HepG2 (cell line): ENCODE data around the gene ATP7B. TPM values are rescaled to one million over a fixed set of nuclear protein-coding genes. Genes with fewer than 3 reads are reported as not detected.

Experiments used
- CHD2 ChIP-seq: IDR thresholded peaks from 2 replicates; pipeline ENCODE4 v1.6.1; 2011; ENCODE audit warnings: low read depth, low read length, improper control_type of control experiment
- FOSL1 ChIP-seq: sonication (generic); formaldehyde crosslinking; IDR thresholded peaks from 2 replicates; pipeline ENCODE4 v1.9.0; 2021; ENCODE audit warnings: missing genetic modification reagents, borderline replicate concordance
- FOXC1 ChIP-seq: sonication (generic); formaldehyde crosslinking; IDR thresholded peaks from 2 replicates; pipeline ENCODE4 v1.8.0; 2022; ENCODE audit warnings: mild to moderate bottlenecking, missing genetic modification reagents, borderline replicate concordance
- FOXK2 ChIP-seq: fragments of 450-650 bp; IDR thresholded peaks from 2 replicates; pipeline ENCODE4 v1.6.1; 2016
- FOXM1 ChIP-seq: sonication (generic); formaldehyde crosslinking; IDR thresholded peaks from 2 replicates; pipeline ENCODE4 v1.5.0; 2020; ENCODE audit warnings: missing genetic modification reagents
- HOXA5 ChIP-seq: sonication (generic); formaldehyde crosslinking; IDR thresholded peaks from 2 replicates; pipeline ENCODE4 v1.4.0; 2020; ENCODE audit warnings: missing genetic modification reagents
- KDM6A ChIP-seq: IDR thresholded peaks from 2 replicates; pipeline ENCODE4 v1.6.1; 2016; ENCODE audit warnings: low read depth
- KLF9 ChIP-seq: IDR thresholded peaks from 2 replicates; pipeline ENCODE4 v1.6.1; 2016; ENCODE audit warnings: low read depth
- NFATC3 ChIP-seq: sonication (generic); formaldehyde crosslinking; IDR thresholded peaks from 2 replicates; pipeline ENCODE4 v1.5.1; 2020; ENCODE audit warnings: mild to moderate bottlenecking, missing genetic modification reagents
- NFE2 ChIP-seq: sonication (generic); formaldehyde crosslinking; IDR thresholded peaks from 2 replicates; pipeline ENCODE4 v1.4.0; 2020; ENCODE audit warnings: missing genetic modification reagents
- RBM39 ChIP-seq: fragments of 200-400 bp; formaldehyde crosslinking; IDR thresholded peaks from one replicate; pipeline ENCODE4 v1.6.1; 2018; ENCODE audit warnings: antibody characterized with exemption, mild to moderate bottlenecking, low read depth, low read length; ENCODE audit not compliant: poor library complexity, severe bottlenecking
- RFXAP ChIP-seq: sonication (generic); formaldehyde crosslinking; IDR thresholded peaks from 2 replicates; pipeline ENCODE4 v1.4.0; 2020; ENCODE audit warnings: missing genetic modification reagents, borderline replicate concordance
- RORA ChIP-seq: sonication (generic); formaldehyde crosslinking; IDR thresholded peaks from 2 replicates; pipeline ENCODE4 v1.5.0; 2020; ENCODE audit warnings: mild to moderate bottlenecking, missing genetic modification reagents, moderate library complexity
- SRY ChIP-seq: sonication (generic); formaldehyde crosslinking; IDR thresholded peaks from 2 replicates; pipeline ENCODE4 v1.8.0; 2022; ENCODE audit warnings: mild to moderate bottlenecking, missing genetic modification reagents
- STAT5B ChIP-seq: sonication (generic); formaldehyde crosslinking; IDR thresholded peaks from 2 replicates; pipeline ENCODE4 v1.4.0; 2020; ENCODE audit warnings: missing genetic modification reagents
- STAT6 ChIP-seq: sonication (generic); formaldehyde crosslinking; IDR thresholded peaks from 2 replicates; pipeline ENCODE4 v1.4.0; 2020; ENCODE audit warnings: missing genetic modification reagents, mild to moderate bottlenecking, borderline replicate concordance
- SYNCRIP ChIP-seq: fragments of 200-400 bp; formaldehyde crosslinking; IDR thresholded peaks from 2 replicates; pipeline ENCODE4 v1.6.1; 2018; ENCODE audit warnings: mild to moderate bottlenecking, low read depth, low read length; ENCODE audit not compliant: insufficient read depth
- TEAD3 ChIP-seq: optimal IDR thresholded peaks from 2 replicates; pipeline ENCODE3; 2016; ENCODE audit warnings: borderline replicate concordance
- THAP11 ChIP-seq: IDR thresholded peaks from 2 replicates; pipeline ENCODE4 v1.6.1; 2016; ENCODE audit warnings: missing biosample characterization, missing genetic modification reagents
- YEATS4 ChIP-seq: sonication (generic); formaldehyde crosslinking; IDR thresholded peaks from 2 replicates; pipeline ENCODE4 v1.4.0; 2020; ENCODE audit warnings: missing genetic modification reagents, borderline replicate concordance
- ZFP36 ChIP-seq: fragments of 150-350 bp; IDR thresholded peaks from 2 replicates; pipeline ENCODE4 v1.6.1; 2018; ENCODE audit warnings: borderline replicate concordance, low read length, low read depth; ENCODE audit not compliant: partially characterized antibody
- ZNF326 ChIP-seq: sonication (generic); formaldehyde crosslinking; IDR thresholded peaks from 2 replicates; pipeline ENCODE4 v1.4.0; 2020; ENCODE audit warnings: missing genetic modification reagents, borderline replicate concordance
- ZNF337 ChIP-seq: sonication (generic); formaldehyde crosslinking; IDR thresholded peaks from 2 replicates; pipeline ENCODE4 v1.5.1; 2020; ENCODE audit warnings: missing genetic modification reagents, low read depth, mild to moderate bottlenecking, borderline replicate concordance
- ZNF567 ChIP-seq: sonication (generic); formaldehyde crosslinking; IDR thresholded peaks from 2 replicates; pipeline ENCODE4 v1.8.1; 2023; ENCODE audit warnings: mild to moderate bottlenecking, missing genetic modification reagents, borderline replicate concordance
- ZNF766 ChIP-seq: sonication (generic); formaldehyde crosslinking; IDR thresholded peaks from 2 replicates; pipeline ENCODE4 v1.5.0; 2020; ENCODE audit warnings: missing genetic modification reagents, borderline replicate concordance
- ZSCAN30 ChIP-seq: sonication (generic); formaldehyde crosslinking; IDR thresholded peaks from 2 replicates; pipeline ENCODE4 v1.5.0; 2020; ENCODE audit warnings: mild to moderate bottlenecking, missing genetic modification reagents
- polyA plus RNA-seq, 8 experiments: library from polyadenylated mRNA; depleted of rRNA in 3 of 8; stranded (reverse) in 7 of 8; unstranded in 1 of 8; fragments of >200 nt; fragmentation: Illumina TruSeq in 4 of 8; extraction: Trizol in 4 of 8; gene quantifications; 2 replicates each; pipeline versions ENCODE4 v1.2.1 to v1.2.3, GENCODE V29; 2011 to 2016; ENCODE audit warnings: low read depth in 4 of 8, missing spikeins in 1 of 8, mixed read lengths in 1 of 8; ENCODE audit not compliant: insufficient read depth in 1 of 8
- total RNA-seq, 5 experiments: library from RNA; depleted of rRNA; stranded (reverse); fragments of >200 nt; fragmentation: Illumina TruSeq; extraction: Trizol; gene quantifications; 2 replicates each; pipeline ENCODE4 v1.2.3, GENCODE V29; 2016; ENCODE audit warnings: low read depth in 1 of 5
- TF ChIP-seq, protein P1 (sequence below): sonication (generic); formaldehyde crosslinking; IDR thresholded peaks from 2 replicates; pipeline ENCODE4 v1.4.0; 2020; ENCODE audit warnings: missing genetic modification reagents

ATP7B gene
- total and polyA plus RNA-seq, 2 of the 13 experiments (the other 11 are each of a cell fraction or from before 2014, with no cell fraction given): 31.8 to 57.4 TPM

- TF ChIP-seq ZFP36 (no peak), NFE2 (no peak), RBM39 (no peak), KLF9 (CRISPR knock-in tag) (no peak), NFATC3 (CRISPR knock-in tag) (no peak), SRY (peak; percentile 84; the same call in 1 of the 2 replicates), FOSL1 (CRISPR knock-in tag) (no peak), ZNF326 (CRISPR knock-in tag) (no peak), ZNF567 (CRISPR knock-in tag) (peak; percentile 49; the same call in 1 of the 2 replicates), TEAD3 (CRISPR knock-in tag) (peak; percentile 24), HOXA5 (CRISPR knock-in tag) (no peak), ZSCAN30 (CRISPR knock-in tag) (no peak), CHD2 (no peak), SYNCRIP (no peak), FOXM1 (CRISPR knock-in tag) (no peak), ZNF766 (no peak), THAP11 (CRISPR knock-in tag) (no peak), ZNF337 (CRISPR knock-in tag) (no peak), RORA (no peak), YEATS4 (peak; percentile 42; the same call in 1 of the 2 replicates), FOXC1 (CRISPR knock-in tag) (no peak), RFXAP (CRISPR knock-in tag) (no peak), FOXK2 (no peak), STAT6 (CRISPR knock-in tag) (no peak), KDM6A (CRISPR knock-in tag) (peak; percentile 33; the same call in 1 of the 2 replicates), STAT5B (CRISPR knock-in tag) (no peak)
- TF ChIP-seq, protein P1, sequence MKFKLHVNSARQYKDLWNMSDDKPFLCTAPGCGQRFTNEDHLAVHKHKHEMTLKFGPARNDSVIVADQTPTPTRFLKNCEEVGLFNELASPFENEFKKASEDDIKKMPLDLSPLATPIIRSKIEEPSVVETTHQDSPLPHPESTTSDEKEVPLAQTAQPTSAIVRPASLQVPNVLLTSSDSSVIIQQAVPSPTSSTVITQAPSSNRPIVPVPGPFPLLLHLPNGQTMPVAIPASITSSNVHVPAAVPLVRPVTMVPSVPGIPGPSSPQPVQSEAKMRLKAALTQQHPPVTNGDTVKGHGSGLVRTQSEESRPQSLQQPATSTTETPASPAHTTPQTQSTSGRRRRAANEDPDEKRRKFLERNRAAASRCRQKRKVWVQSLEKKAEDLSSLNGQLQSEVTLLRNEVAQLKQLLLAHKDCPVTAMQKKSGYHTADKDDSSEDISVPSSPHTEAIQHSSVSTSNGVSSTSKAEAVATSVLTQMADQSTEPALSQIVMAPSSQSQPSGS: 0 out of 2 replicates have a peak, but pooled peaks have one; percentile 34
These were observed 39.5 kb downstream of the ATP7B start (continued) for GRCh38 chr13:51971520-51972426.
